Stimulated activated CD4-positive, alpha-beta T cell treated with anti-CD3 and anti-CD28 coated beads, Interleukin-12 subunit alpha, Interleukin-12 subunit beta, amount 100 ng/mL, for 4 hours (primary cell): ENCODE measurements around the gene MVK.

ENCODE experiments used
- DNase-seq: peaks from one replicate; pipeline ENCODE4 v3.0.0-alpha.2; 2020

The MVK gene

DNA sequence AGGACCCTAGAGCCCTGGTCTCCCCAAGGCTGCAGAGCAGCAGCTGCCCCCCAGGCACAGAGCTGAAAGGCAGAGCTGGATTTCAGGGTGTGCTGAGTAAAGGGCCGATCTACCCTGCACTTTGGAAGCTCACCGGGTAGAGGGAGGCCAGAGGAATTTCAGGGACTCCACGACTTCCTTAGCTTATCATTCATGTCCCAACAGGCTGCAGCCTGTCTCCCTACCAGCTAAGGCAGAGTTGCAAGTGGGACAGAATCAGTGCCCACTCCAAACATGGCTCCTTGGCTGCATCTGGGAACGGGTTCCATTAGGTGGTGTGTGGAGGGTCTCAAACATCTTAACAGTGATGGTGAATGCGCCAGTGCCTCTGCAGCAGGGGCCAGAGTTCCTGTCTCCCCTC, 27.8 kb upstream of the MVK start:
- no peak for DNase-seq

DNA sequence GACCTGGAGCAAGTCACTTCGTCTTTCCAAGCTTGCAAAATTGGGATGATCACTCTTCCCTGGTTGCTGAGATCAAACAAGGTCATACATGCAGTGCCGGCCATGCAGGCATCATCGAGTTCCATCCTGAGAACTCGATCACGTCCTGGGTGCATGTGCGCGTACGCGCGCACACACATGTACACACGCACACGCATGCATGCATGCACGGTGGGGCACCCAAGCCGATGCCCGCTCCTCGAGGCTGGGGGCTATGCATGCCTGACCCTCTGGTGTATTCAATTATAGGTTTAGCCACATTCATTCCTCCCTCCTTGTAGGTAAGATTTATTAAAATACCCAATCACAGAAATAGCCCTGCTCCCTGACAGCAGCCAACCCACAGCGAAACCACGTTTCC, 26.3 kb upstream of the MVK start:
- DNase-seq, result no peak

DNA sequence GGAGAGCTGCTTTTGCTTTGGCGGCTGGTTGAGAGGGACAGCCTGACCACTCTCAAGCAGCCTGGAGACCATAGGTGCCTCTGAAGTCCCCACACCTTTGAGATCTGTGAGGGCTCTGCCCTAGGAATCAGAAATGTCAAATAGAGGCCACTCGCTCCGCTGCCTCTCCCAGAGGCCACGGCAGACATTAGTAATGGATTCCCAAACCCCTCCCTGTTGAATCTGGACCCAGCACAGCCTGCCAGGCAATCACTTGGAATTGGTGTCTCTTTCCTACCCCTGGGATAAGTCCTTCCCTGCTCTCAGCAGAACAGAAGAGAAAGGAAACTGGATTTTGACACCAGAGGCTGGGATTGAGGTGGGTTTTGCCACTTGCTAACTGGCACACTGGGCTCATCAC, 25.3 kb upstream of the MVK start:
- no peak for DNase-seq

DNA sequence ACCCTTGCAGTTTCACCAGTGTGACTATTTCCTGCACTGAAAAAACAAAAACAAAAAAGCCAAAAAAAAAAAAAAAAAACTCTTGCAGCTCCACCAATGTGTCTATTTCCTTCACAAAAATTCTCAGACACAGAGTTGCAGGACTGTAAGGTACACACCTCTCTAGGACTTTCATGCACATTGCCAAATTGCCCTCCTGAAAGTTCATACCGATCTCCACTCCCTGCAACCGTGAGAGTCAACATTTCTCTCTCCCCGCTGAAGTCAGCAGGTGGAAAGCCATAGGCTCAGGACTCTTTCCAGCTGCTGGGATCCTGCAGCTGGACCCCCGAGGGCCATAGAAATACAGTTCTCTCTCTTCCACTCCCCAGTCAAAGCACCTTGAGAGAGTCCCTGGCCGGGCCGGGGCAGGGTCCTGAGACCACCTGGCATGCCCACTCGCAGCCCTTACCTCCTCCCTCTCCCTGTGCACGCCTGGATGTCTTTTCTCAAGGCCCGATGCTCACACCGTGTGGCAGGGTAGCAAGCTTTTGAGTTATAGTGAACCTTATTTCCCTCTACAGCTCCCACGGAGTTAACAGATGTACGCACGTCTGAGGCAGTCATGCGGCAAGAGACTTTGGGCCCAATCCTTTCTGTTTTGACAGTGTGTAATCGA, 23.9 kb upstream of the MVK start:
- DNase-seq, result no peak

DNA sequence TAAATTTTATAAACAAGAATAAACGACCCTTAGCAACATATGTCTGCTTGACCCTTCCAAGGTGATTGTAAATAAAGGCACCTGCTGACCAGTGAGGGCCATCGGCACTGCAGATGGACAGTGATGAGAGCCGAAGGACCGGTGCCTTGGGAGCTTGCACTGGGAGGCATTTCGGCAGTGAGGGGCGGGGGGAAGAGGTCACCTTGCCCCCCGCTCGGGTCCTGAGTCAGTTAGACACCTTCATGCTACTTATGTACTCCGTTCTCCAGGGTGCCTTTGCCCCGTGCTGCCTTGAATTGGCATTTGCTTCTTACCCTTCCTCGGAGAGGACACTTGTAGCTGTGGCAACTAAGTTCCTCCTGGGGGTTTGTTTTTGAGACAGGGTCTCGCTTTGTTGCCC, 23.3 kb upstream of the MVK start:
- no peak for DNase-seq

DNA sequence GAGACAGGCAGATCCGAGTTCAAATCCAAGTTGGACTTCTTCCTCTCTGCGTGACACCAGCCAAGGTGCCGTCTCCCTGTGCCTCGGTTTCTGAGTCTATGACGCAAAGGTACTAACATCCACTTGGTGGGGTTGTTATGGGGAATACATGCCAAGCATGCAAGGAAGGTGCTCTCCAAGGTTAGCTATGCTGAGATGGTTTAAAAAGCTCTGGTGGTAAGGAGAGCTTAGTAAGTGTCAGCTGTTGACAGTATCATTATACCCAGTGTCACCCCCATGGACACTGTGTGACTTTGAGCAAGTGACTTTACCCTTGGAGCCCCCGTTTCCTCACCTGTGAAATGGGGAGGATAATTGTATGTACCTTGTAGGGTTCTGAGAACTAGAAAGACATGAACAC, 22.5 kb upstream of the MVK start:
- DNase-seq, result no peak

DNA sequence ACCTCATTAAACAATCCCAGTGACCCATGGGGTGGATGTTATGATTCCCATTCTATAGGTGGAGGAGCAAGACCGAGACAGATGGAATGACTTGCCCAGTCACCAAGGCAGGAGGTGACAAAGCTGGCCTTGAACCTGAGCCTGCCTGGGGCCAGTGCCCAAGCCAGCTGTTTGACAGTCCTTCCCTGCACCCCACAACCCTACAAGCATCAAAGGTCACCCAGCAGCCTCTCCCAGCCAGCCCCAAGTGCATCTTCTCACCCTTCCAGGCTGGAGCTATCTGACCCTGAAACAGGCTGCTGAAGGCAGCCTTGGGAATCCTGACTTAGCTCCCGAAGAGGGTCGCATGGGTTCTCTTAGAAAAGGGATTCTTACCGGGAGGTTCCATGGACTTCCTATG, 20.6 kb upstream of the MVK start:
- no peak for DNase-seq

DNA sequence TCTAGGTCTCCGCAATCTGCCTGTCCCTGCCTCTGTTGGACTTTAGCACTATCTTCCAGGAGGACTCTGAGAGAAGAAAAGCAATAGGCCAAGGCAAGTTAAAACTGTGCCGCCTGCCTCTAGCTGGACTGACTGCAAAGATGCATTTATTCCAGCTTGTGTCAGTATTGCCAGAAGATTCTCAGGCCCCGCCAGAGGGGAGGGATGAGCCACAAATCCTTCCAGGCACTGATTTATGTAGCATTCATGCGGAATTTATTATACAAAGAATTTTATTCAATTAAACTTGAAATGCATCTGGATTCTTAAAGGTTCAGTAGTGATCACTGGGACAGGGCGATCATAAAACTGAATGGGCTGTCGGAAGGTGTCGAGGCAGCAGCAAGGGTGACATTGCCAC, 20.1 kb upstream of the MVK start:
- DNase-seq, result no peak

DNA sequence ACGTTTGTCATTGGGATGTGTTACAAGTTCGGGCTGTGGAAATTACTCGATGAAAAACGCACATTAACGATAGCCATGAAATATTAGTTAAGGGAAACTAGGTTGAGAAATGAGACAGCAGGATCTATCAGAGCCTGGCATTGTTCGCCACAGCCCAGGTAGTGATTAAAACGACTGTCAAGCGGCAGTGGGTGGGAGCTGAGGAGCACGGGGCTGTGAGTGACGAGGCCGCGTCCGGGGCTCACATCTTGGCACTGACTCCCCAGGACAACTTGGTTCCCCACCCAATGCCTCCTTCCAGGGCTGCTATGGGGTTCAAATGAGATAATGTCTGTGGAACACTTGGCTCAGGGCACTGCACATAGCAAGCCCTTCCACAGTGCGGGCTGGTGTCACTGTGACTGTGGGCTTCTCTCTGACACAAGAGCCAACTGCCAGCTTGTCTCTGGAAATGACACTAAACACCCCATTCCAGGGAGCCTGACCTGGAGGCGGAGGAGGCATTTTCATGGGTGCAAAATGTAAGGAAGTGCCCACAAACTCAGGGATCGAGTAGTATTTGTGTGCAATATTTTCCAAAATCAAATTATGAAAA, 19.6 kb upstream of the MVK start:
- DNase-seq, result no peak

DNA sequence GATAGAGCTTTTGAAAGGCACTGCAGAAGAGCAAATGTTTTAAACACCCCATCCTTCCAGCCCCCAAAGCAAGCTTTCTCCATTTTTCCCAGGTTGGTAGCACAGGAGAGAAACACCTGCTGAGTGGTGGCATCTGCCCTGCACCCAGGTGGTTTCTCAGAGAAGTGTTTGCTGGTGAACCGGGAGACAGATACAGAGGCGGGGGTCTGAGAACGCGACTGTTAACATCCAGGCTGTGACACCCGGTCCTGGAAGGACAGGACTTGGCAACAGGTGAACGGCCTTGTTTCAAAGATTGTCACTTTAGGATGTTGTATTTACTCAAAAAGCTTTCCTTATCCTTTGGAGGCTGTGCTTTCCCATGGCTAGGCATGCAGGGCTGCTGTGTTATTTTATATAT, 18.8 kb upstream of the MVK start:
- no peak for DNase-seq

DNA sequence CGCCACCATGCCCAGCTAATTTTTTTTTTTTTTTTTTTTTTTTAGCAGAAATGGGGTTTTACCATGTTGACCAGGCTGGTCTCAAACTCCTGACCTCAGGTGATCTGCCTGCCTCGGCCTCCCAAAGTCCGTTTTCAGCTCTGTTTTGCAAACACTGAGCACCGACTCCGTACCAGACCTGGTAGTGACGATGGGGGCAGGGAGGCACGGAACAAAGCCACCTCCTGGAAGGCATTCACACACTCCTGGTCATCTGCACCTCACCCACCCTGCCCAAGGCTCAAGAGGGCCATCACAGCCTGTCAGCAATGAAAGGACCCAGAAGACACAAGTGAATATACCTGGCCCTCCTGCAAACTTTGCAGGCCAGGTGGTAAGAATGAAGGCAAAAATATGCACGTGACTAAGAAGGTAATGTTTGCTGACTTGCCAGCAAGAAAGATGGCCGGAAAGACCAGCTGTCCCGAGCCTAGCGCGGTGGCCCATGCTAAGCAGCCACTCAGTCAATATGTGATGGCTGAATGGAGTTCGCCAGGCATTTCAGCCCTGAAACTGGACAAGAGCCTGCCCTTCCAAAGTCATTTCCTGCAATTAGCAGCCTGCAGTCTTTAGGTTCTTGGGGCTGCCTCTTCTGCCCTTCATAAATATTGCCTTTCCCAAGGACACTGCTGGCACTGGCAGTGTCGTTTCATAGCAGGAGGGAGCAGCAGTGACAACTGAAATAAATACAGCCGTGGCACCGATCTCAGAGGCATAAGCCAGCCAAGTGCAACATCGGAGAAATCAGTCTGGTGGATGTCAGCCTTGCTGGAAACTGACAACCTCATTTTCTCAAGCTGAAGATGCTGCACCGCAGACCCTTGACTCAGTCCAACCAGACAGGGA, 17.9 kb upstream of the MVK start:
- DNase-seq, result no peak

DNA sequence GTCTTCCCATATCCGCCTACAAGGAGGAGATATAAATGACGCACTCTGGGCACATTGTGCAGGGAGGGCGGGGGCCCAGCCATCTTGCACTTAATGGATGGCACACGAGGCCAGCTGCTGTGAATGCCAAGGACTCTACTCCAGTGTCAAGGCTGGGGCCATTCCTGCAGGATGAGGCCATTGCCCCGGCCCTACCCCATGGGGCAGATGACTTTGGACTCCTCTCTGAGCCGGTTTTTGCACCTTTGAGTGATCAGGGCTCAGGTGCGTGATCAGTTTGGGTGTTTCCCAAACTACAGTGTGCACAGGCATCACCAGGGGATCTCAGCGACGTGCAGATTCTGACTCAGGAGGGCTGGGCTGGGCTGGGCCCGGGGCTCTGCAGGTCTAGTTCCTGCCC, 16.4 kb upstream of the MVK start:
- DNase-seq, result no peak

DNA sequence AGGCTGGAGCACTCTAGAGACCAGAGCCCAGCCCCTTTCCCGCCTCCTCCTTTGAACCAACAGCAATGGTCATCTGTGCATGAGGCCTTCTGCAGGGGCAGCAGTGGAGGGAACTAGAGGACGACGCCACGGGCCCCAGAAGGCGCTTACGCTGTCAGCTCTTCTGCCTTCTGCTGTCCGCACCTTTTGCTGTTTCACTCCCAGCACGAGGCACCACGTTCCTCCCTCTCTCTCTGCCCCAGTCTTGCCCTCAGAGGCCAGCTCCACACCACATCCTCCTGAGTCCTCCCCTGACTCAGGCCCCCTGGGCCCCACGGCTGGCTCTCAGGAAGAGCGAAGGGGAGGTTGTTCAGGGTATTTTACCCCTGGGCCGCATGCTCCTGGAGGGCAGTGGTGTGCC, 15.8 kb upstream of the MVK start:
- DNase-seq, result no peak

DNA sequence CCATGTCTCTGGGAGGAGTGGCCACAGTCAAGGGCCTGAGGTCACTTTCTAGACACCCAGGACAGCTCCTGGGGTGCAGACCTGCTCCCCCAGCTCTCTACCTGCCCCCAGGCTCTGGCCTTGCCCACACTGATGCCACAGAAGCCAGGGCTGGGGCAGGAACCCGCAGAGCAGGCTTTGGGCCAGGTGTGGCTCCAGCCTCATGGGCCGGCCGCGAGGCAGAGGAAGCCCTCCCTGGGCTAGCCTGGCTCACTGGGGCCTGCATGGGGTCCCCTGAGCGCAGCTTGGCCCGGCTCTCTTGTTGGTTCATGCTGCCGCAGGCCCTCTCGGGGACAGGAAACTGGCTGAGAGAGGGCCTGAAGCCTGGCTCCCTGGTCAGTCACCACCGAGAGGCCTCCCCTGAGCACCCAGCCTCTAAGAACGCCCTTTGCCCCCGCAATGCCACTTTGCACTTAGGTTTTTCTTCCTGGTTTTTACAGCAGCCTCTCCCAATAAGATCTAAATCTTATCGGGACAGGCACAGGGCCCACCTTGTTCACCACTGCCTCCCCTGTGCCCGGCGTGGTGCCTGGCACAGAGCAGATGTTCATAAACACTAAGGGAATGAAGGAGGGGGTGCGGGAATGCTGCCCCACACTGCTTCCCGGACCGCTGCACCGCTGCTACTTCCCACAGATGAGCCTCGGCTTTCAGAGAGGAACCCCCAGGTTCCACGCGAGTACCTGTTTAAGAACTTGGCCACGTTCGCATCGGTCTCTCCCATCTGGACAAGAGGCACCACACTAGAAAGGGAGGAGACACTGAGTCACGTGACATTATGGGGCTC, 15.0 kb upstream of the MVK start:
- no peak for DNase-seq

DNA sequence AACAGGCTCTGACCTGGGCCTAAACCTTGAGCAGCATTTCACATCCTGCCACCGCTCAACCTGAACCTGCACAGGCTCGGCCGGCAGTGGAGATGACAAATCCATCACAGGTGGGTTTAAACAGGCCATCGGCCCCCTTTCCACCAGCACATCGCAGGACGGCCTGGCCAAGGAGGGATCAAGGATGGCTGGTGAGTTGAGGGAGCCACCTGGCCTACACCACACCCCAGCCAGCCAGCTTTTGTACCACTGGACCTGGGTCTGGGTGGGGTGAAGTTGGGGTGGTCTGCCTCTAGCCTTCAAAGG, 14.4 kb upstream of the MVK start:
- no peak for DNase-seq

DNA sequence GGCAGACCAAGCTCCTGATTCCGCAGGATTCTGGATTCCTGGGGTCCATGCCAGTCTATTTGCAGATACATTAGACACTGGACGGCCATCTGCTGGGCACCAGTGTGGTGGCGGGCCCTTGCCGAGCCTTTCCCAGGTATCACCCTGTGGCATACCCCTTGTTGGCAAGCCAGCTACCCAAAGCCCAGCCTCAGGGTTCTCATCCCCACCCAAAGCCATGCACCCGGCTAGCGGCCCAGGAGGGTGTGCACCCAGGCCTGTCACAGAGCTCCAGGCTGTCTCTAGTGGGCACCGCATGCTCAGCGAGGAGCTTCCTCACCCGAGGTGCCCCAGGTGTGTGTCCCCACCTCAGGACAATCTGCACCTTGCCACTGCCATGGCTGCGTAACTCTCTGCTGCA, 14.0 kb upstream of the MVK start:
- no peak for DNase-seq

DNA sequence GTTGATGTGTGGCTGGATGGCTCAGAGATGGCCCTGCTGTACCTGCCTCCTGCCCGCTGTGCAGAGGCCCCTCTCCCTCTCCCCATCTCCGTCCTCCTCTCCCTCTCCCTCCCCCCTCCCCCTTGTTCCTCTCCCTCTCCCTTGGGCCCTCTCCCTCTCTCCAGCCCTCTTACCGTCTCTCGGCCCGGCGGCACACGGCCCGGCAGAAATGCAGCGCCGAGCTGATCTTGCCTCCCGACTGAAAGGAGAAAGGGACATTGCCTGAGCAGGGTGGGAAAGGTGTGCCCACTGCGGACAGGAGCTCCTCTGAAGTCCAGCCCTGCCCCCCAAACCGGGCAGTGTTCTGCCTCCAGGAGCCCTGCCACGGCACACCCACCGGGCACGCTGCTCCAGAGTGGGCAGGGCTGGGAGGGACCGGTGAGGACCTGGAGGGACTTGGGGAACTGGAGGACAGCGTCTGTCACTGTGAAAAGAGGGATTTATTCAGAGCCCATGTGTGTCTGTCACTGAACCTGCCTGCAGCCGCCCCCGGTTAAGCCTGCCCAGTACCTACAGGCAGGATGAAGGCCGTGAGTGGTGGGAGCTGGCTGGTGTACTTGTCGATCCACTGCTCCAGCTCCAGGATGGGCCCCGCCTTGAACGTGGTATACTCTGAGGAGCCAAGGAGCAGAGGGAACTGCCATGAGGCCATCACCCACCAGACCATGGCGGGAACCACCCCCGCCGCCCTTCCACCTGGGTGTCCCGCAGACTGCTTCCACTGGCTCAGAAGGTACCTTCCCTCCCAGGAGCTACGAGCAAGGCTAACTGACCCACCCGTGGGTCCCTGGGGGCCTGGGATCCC, 12.5 kb upstream of the MVK start:
- no peak for DNase-seq

DNA sequence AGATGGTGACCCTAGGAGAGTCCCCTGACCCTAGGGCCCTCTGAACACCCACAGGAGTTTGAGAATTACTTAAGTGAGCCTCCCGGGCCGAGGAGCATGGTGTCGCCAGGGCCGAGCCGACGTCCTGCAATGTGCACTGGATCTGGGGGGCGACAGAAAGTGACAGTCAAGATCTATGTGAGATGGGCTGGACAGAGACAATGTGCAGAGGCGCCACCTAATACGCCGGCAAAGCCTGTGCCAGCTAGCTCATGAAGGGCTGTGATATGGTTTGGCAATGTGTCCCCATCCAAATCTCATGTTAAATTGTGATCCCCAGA, 11.9 kb upstream of the MVK start:
- DNase-seq, result no peak

DNA sequence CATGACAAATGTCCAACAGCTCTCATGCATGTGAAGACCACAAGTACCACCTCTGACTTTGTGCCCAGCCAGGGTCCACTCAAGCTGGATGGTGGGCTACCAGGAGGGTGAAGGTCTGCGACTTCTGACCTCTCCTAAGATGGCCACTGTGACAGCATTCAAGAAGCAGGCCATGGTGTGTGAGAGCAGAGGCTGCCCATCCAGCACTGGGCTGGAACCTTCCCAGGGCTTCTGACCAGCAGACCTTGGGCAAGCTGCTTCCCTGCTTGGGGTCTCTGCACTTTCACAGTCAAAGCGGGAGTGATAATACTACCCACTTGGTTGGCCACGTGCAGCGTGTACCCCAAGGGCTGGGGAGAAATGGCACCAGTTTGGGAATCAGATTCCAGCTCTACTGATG, 10.7 kb upstream of the MVK start:
- no peak for DNase-seq

DNA sequence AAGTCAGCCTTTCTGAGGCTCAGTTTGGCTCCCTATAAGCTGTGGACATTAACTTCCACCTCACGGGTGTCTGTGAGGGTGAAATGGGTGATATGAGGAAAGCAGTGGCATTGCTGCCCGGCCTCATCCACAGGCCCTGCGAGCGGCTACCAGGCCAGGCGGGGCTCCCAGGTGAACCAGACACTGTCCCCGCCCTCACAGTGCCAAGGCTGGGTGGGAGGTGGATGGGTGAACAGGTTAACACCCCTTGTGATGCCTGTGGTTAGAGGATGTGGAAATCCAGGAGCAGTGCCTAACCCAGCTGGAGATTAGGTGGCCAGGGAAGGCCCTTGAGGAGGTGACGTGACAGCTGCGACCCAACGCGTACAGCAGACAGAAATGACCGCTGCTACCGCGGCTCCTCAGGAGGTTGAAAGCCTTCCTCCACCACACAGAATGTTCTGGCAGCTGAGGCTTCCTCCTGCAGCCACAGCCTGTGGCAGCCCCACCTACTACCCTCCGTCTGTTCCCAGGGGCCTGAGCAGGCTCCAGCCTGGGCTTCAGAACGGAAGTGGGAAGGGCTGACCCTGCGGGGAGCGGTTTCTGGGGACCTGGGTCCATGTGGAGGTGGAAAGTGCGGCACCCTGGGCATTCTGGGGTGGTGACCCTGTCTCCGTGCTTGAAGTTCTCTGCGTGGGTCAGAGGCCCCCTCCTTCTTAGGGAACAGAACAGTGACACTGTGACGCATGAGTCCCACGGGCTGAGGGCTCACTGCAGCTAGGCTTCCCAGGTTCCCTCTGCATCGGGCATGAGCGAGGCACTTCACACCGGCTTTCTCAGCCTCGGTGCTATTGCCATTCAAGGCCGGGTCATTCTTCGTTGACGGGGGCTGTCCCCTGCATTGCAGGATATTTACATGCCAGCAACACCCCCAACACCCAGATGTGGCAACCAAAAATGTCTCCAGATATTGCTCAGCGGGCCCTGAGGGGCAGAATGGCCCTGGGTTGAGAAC, 10.0 kb upstream of the MVK start:
- no peak for DNase-seq

DNA sequence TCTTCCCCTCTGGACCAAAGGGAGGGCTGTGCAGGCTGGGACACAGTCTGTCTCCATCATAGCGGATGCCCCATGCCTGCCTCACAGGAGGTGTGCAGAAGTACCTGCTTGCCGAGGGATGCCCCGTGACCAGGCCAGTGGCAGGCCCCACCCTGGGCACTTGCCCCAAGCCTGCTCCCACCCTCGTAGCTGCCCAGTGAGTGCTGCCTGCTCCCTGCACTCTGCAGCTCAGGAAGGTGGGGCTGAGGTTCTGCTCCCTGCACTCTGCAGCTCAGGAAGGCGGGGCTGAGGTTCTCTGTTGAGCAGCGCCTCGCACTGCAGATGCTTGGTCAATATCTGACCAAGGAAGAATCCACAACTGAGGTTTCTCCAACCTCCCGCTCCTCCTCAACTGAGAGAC, 7.2 kb upstream of the MVK start:
- DNase-seq, result no peak

DNA sequence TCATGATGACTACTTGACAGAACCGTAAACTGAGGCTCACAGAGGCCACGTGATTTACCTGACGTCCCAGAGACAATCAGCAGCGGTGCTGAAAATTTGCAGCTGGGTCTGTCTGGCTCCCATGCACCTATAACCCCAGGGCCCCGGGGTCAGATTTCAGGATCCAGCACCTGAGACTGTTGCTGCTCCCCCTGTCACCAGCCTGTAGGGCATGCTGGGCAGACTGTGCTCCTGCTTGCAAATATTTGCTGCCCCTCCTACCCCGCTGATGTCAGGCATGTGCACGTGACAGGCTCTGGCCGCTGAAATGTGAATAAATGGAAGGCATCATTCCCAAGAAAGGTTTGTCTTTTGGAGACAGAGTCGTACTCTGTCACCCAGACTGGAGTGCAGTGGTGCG, 6.3 kb upstream of the MVK start:
- no peak for DNase-seq
